ENCODE data around the gene ZNFX1. TPM values are rescaled to one million over a fixed set of nuclear protein-coding genes. Genes with fewer than 3 reads are reported as not detected.
"Not testable (repeated sequence)": the region's sequence is repeated elsewhere in the genome, so short reads cannot be mapped to it uniquely, and the experiment has no call there.

Gene ZNFX1
- total RNA-seq, 1 donor from 2014 or later, result 27.5 TPM

- Histone ChIP-seq H3K4me1 (no peaks in the 10 kb centered on the region), H3K27me3 (no peaks in the 10 kb centered on the region), H3K27ac (no peak overlapping the region), H3K36me3 (no peaks in the 10 kb centered on the region), H3K4me3 (no peak overlapping the region), H3K9me3 (no peaks in the 10 kb centered on the region)
- DNase-seq (ENCODE audit: extremely low spot score in 2 of 2), result no peak
- TF ChIP-seq POLR2AphosphoS5 (IDR thresholded peaks at IDR 0.05; ENCODE audit: insufficient read depth in 1 of 2, low read depth in 1 of 2) (no peak), POLR2A (IDR thresholded peaks at IDR 0.05) (no peak)
- TF ChIP-seq, protein P1, sequence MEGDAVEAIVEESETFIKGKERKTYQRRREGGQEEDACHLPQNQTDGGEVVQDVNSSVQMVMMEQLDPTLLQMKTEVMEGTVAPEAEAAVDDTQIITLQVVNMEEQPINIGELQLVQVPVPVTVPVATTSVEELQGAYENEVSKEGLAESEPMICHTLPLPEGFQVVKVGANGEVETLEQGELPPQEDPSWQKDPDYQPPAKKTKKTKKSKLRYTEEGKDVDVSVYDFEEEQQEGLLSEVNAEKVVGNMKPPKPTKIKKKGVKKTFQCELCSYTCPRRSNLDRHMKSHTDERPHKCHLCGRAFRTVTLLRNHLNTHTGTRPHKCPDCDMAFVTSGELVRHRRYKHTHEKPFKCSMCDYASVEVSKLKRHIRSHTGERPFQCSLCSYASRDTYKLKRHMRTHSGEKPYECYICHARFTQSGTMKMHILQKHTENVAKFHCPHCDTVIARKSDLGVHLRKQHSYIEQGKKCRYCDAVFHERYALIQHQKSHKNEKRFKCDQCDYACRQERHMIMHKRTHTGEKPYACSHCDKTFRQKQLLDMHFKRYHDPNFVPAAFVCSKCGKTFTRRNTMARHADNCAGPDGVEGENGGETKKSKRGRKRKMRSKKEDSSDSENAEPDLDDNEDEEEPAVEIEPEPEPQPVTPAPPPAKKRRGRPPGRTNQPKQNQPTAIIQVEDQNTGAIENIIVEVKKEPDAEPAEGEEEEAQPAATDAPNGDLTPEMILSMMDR (IDR thresholded peaks at IDR 0.05), result no peak
- intact Hi-C loops (cut with DNase I), result no loop called here
Observed at GRCh38 chr20:49203011-49203410, 74.8 kb downstream of the ZNFX1 start.

- Histone ChIP-seq H3K27me3 (no peaks in the 10 kb centered on the region), H3K36me3 (no peaks in the 10 kb centered on the region), H3K4me3 (no peak overlapping the region), H3K4me1 (no peaks in the 10 kb centered on the region), H3K27ac (no peak overlapping the region), H3K9me3 (no peaks in the 10 kb centered on the region)
- DNase-seq (ENCODE audit: extremely low spot score in 2 of 2), result no peak
- intact Hi-C loops (cut with DNase I), result no loop called here
- TF ChIP-seq, protein P1 (IDR thresholded peaks at IDR 0.05), result no peak
- TF ChIP-seq POLR2AphosphoS5 (IDR thresholded peaks at IDR 0.05; ENCODE audit: insufficient read depth in 1 of 2, low read depth in 1 of 2) (no peak), POLR2A (IDR thresholded peaks at IDR 0.05) (no peak)
Observed at GRCh38 chr20:49199729-49200293, 78.0 kb downstream of the ZNFX1 start.

DNA sequence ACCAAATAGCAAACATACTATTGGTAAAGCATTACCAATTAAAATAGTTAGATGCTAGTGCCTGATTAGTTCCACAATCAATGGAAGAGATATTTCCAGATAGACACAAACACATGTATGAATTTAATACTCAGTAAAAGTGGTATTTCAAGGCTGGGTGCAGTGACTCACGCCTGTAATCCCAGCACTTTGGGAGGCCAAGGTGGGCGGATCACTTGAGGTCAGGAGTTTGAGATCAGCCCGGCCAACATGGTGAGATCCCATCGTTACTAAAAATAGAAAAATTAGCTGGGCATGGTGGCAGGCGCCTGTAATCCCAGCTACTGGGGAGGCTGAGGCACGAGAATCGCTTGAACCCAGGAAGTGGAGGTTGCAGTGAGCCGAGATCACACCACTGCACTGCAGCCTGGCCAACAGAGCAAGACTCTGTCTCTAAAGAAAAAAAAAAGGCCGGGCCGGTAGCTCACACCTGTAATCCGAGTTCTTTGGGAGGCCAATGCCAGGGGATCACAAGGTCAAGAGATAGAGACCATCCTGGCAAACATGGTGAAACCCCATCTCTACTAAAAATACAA, 84.8 kb downstream of the ZNFX1 start:
- DNase-seq (ENCODE audit: extremely low spot score in 2 of 2); H3K4me1 ChIP-seq; intact Hi-C loops (cut with DNase I); H3K4me3 ChIP-seq; H3K27me3 ChIP-seq; H3K9me3 ChIP-seq; H3K27ac ChIP-seq; H3K36me3 ChIP-seq: not testable (repeated sequence)

Small RNA genes within 50 kb of the gene (small RNA-seq; reads per million reads assigned to genes)
- gene SNORD12B, result 2,423 reads per million, percentile 99 among the genes with 10 or more reads in this experiment
- gene SNORD12C, result 2,789 reads per million, percentile 99 among the genes with 10 or more reads in this experiment

Other genes with a start within 250 kb of the ZNFX1 start
- 39.0 TPM for gene CSE1L, start 231.7 kb downstream of the ZNFX1 start, total RNA-seq
- gene STAU1, start 89.7 kb downstream of the ZNFX1 start, total RNA-seq, result 68.5 TPM
- gene DDX27, start 58.6 kb downstream of the ZNFX1 start, total RNA-seq, result 23.3 TPM
- gene KCNB1, start 204.6 kb upstream of the ZNFX1 start, total RNA-seq, result 2.0 TPM

Measured in vagina (tissue), 2 donors.